ENCODE results near the gene NDUFA11. TPM values are rescaled to one million over a fixed set of nuclear protein-coding genes. Genes with fewer than 3 reads are reported as not detected.

NDUFA11 gene
- total and polyA plus RNA-seq, 2 of the 13 experiments (the other 11 are each of a cell fraction or from before 2014, with no cell fraction given), result 286 to 378 TPM

DNA sequence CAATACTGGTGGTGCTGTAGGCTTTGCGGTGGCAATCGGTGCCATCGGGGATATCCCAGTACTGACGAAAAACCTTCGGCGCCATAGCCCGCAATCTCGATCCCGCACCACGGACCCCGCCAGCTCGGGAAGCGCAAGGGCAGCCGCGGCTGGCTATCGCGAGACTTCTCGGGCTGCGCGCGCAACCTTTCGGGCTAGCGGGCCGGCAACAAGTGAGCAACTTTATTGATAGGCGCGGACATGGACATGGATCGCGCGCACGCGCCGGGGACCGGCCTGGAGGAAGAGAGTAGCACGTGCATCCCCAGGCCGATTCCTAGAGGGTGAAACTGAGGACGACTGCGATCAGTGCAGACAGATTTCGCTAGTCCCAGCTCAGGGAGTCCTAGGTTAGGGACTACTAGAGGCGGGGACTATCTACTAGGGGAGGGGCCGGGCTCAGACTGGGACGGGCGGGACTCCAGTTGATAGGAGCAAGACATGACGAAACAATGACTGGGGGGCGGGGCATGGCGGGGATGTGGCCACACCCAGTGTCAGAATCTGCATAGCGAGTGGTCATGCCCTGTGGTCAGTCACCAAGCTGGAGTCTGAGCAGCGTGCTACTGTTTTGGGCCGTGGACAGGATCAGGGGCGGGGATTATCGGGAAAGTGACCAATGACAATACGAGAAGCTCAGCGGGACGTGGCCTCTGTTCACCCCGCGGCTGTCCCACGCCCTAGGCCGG lies at the start of gene NDUFA11 (continued):
- TF ChIP-seq, protein P1, sequence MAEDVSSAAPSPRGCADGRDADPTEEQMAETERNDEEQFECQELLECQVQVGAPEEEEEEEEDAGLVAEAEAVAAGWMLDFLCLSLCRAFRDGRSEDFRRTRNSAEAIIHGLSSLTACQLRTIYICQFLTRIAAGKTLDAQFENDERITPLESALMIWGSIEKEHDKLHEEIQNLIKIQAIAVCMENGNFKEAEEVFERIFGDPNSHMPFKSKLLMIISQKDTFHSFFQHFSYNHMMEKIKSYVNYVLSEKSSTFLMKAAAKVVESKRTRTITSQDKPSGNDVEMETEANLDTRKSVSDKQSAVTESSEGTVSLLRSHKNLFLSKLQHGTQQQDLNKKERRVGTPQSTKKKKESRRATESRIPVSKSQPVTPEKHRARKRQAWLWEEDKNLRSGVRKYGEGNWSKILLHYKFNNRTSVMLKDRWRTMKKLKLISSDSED (CRISPR knock-in tag; IDR thresholded peaks at IDR 0.05), result no peak
- TF ChIP-seq HOXA3 (CRISPR knock-in tag; IDR thresholded peaks at IDR 0.05) (peak; percentile 94), REL (CRISPR knock-in tag; conservative IDR thresholded peaks at IDR 0.05) (peak; percentile 68; the same call in 1 of the 2 replicates), CHD2 (IDR thresholded peaks at IDR 0.05; ENCODE audit: low read depth, low read length) (peak; percentile 98), ZFP36L1 (CRISPR knock-in tag; IDR thresholded peaks at IDR 0.05) (no peak; the same call in 1 of the 2 replicates), NFE2 (CRISPR knock-in tag; IDR thresholded peaks at IDR 0.05) (no peak), ZNF724P (CRISPR knock-in tag; IDR thresholded peaks at IDR 0.05; ENCODE audit: borderline replicate concordance) (no peak; the same call in 1 of the 2 replicates), MXI1 (IDR thresholded peaks at IDR 0.05; ENCODE audit: borderline replicate concordance, low read depth, low read length) (peak; percentile 73; the same call in 1 of the 3 replicates), ARID5B (CRISPR knock-in tag; IDR thresholded peaks at IDR 0.05) (peak; percentile 65), ZNF775 (CRISPR knock-in tag; IDR thresholded peaks at IDR 0.05; ENCODE audit: borderline replicate concordance) (no peak), SIX4 (CRISPR knock-in tag; IDR thresholded peaks at IDR 0.05) (no peak), ZNF18 (CRISPR knock-in tag; IDR thresholded peaks at IDR 0.05; ENCODE audit: insufficient replicate concordance) (no peak), ZNF674 (CRISPR knock-in tag; IDR thresholded peaks at IDR 0.05; ENCODE audit: low read depth) (no peak)
- TF ChIP-seq, protein P2, sequence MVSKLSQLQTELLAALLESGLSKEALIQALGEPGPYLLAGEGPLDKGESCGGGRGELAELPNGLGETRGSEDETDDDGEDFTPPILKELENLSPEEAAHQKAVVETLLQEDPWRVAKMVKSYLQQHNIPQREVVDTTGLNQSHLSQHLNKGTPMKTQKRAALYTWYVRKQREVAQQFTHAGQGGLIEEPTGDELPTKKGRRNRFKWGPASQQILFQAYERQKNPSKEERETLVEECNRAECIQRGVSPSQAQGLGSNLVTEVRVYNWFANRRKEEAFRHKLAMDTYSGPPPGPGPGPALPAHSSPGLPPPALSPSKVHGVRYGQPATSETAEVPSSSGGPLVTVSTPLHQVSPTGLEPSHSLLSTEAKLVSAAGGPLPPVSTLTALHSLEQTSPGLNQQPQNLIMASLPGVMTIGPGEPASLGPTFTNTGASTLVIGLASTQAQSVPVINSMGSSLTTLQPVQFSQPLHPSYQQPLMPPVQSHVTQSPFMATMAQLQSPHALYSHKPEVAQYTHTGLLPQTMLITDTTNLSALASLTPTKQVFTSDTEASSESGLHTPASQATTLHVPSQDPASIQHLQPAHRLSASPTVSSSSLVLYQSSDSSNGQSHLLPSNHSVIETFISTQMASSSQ (IDR thresholded peaks at IDR 0.05; ENCODE audit: low read depth), result peak; percentile 50; the same call in 1 of the 2 replicates
- TF ChIP-seq, protein P2 (CRISPR knock-in tag; IDR thresholded peaks at IDR 0.05; ENCODE audit: borderline replicate concordance), result peak; percentile 85
- TF ChIP-seq, protein P3, sequence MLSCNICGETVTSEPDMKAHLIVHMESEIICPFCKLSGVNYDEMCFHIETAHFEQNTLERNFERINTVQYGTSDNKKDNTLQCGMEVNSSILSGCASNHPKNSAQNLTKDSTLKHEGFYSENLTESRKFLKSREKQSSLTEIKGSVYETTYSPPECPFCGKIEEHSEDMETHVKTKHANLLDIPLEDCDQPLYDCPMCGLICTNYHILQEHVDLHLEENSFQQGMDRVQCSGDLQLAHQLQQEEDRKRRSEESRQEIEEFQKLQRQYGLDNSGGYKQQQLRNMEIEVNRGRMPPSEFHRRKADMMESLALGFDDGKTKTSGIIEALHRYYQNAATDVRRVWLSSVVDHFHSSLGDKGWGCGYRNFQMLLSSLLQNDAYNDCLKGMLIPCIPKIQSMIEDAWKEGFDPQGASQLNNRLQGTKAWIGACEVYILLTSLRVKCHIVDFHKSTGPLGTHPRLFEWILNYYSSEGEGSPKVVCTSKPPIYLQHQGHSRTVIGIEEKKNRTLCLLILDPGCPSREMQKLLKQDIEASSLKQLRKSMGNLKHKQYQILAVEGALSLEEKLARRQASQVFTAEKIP (CRISPR knock-in tag; IDR thresholded peaks at IDR 0.05; ENCODE audit: borderline replicate concordance), result no peak
